K562 (cell line): ENCODE results near the gene PTPRO. TPM values are rescaled to one million over a fixed set of nuclear protein-coding genes. Genes with fewer than 3 reads are reported as not detected.

ENCODE experiments used
- ATAC-seq: fragments of 200-7000 bp; cut with Tn5 transposase; 3 replicates; pipeline ENCODE4 v1.9.1; 2020; ENCODE audit warnings: moderate library complexity
- BruUV-seq: library from RNA; stranded (reverse); fragments of 400-500 nt; replicated peaks from 2 replicates; lab custom pipeline; 2021; lab: Mats Ljungman, UMichigan
- CTCF ChIA-PET: fragments of 300-600 bp; formaldehyde crosslinking; extraction: SDS; loops from one replicate; lab custom pipeline; 2021; ENCODE audit warnings: low intra/inter-chr PET ratio; lab: Yijun Ruan, JAX
- POLR2A ChIA-PET: fragments of 300-600, 350-650 bp; sonication (Branson Sonifier 250); formaldehyde crosslinking; extraction: SDS; loops from one replicate; lab custom pipeline; 2021; ENCODE audit warnings: antibody characterized with exemption, inconsistent platforms; lab: Yijun Ruan, JAX
- DNase-seq, 4 experiments: peaks; one replicate each; pipeline versions ENCODE4 v3.0.0 to v3.0.0-alpha.2; 2011 to 2018; ENCODE audit warnings: low spot score in 3 of 4, mixed read lengths in 3 of 4; ENCODE audit errors: extremely low read depth in 1 of 4
- FAIRE-seq: peaks from 2 replicates; lab custom pipeline; 2011; peaks lifted over from hg19 to GRCh38; lab: Jason Lieb, UNC
- H2AFZ ChIP-seq: 2 replicates; pipeline ENCODE4 v1.6.0; 2011; ENCODE audit warnings: low read depth, low read length, control low read depth, inconsistent platforms
- H3K27ac ChIP-seq: fragments of 200-600 bp; 3 replicates; pipeline ENCODE4 v1.8.0; 2011; ENCODE audit warnings: low read depth, mild to moderate bottlenecking, control low read depth, inconsistent platforms, low read length, moderate library complexity, mixed read lengths; ENCODE audit errors: extremely low read depth
- H3K27me3 ChIP-seq, 2 experiments: fragments of 300-600 bp in 1 of 2; 2 replicates in 1 of 2; 3 replicates in 1 of 2; pipeline versions ENCODE4 v1.6.0 to v1.8.0; 2011; ENCODE audit warnings: inconsistent platforms in 2 of 2, low read length in 2 of 2, mild to moderate bottlenecking in 1 of 2, mixed read lengths in 1 of 2, moderate library complexity in 1 of 2; ENCODE audit not compliant: control insufficient read depth in 2 of 2, insufficient read depth in 2 of 2
- H3K36me3 ChIP-seq: fragments of 300-600 bp; 3 replicates; pipeline ENCODE4 v1.8.0; 2011; ENCODE audit warnings: mild to moderate bottlenecking, low read length, inconsistent platforms; ENCODE audit not compliant: control insufficient read depth, insufficient read depth
- H3K4me1 ChIP-seq, 2 experiments: fragments of 200-600 bp in 1 of 2; replicated peaks in 1 of 2; 2 replicates in 1 of 2; 3 replicates in 1 of 2; pipeline versions ENCODE4 v1.5.1 to v1.8.0; 2011; ENCODE audit warnings: inconsistent platforms in 2 of 2, low read length in 2 of 2, mild to moderate bottlenecking in 1 of 2, mixed read lengths in 1 of 2, moderate library complexity in 1 of 2; ENCODE audit not compliant: control insufficient read depth in 2 of 2, insufficient read depth in 2 of 2
- H3K4me2 ChIP-seq: 2 replicates; pipeline ENCODE4 v1.6.1; 2011; ENCODE audit warnings: low read length, control low read depth, inconsistent platforms, mixed read lengths; ENCODE audit not compliant: insufficient read depth
- H3K4me3 ChIP-seq: fragments of 200-600 bp; sonication (generic), shearing (Covaris generic); 2 replicates; pipeline ENCODE4 v1.5.1; 2016; ENCODE audit warnings: control low read depth, inconsistent platforms
- H3K79me2 ChIP-seq: fragments of 200-600 bp; 3 replicates; pipeline ENCODE4 v1.8.0; 2011; ENCODE audit warnings: low read length, inconsistent platforms; ENCODE audit not compliant: control insufficient read depth, insufficient read depth
- H3K9ac ChIP-seq, 2 experiments: 2 replicates each; pipeline versions ENCODE4 v1.6.0 to v1.6.1; 2011; ENCODE audit warnings: low read depth in 2 of 2, low read length in 2 of 2, control low read depth in 1 of 2, inconsistent platforms in 1 of 2, mild to moderate bottlenecking in 1 of 2, mixed read lengths in 1 of 2; ENCODE audit not compliant: insufficient read depth in 1 of 2
- H3K9me1 ChIP-seq: one replicate; pipeline ENCODE4 v1.6.0; 2011; ENCODE audit warnings: inconsistent platforms, mild to moderate bottlenecking, low read length, moderate library complexity; ENCODE audit not compliant: control insufficient read depth, insufficient read depth
- H3K9me3 ChIP-seq: replicated peaks from 2 replicates; pipeline ENCODE4 v1.5.1; 2011; ENCODE audit warnings: low read depth, low read length, inconsistent platforms; ENCODE audit not compliant: control insufficient read depth, insufficient read depth
- H4K20me1 ChIP-seq: replicated peaks from 2 replicates; pipeline ENCODE4 v1.6.1; 2011; ENCODE audit warnings: low read length, inconsistent platforms, mixed read lengths; ENCODE audit not compliant: control insufficient read depth, insufficient read depth
- AFF4 ChIP-seq: sonication (generic); formaldehyde crosslinking; IDR thresholded peaks from 2 replicates; pipeline ENCODE4 v1.8.0; 2023; ENCODE audit warnings: mild to moderate bottlenecking, missing genetic modification reagents
- CSDE1 ChIP-seq, 2 experiments: fragments of 450-650 bp; IDR thresholded peaks; 2 replicates each; pipeline ENCODE4 v1.6.1; 2016; ENCODE audit warnings: mild to moderate bottlenecking in 1 of 2
- EGR1 ChIP-seq: fragments of 450-650 bp; conservative IDR thresholded peaks from 2 replicates; pipeline ENCODE4 v1.6.1; 2017; ENCODE audit warnings: mild to moderate bottlenecking
- HDAC8 ChIP-seq: fragments of 450-650 bp; IDR thresholded peaks from 2 replicates; pipeline ENCODE4 v1.6.1; 2016; ENCODE audit warnings: mild to moderate bottlenecking, missing genetic modification characterization, moderate library complexity, missing compliant biosample characterization
- HMG20A ChIP-seq: fragments of 450-650 bp; formaldehyde crosslinking; conservative IDR thresholded peaks from 2 replicates; pipeline ENCODE4 v1.4.0; 2020; ENCODE audit warnings: mild to moderate bottlenecking, mixed read lengths
- MAZ ChIP-seq, 2 experiments: fragments of 450-650 bp in 1 of 2; sonication (generic) in 1 of 2; formaldehyde crosslinking; IDR thresholded peaks in 1 of 2; conservative IDR thresholded peaks in 1 of 2; 2 replicates each; pipeline versions ENCODE4 v1.4.0 to v1.5.0; 2020; ENCODE audit warnings: mild to moderate bottlenecking in 1 of 2, missing genetic modification reagents in 1 of 2
- MEIS2 ChIP-seq: fragments of 450-650 bp; IDR thresholded peaks from 2 replicates; pipeline ENCODE4 v1.6.1; 2014; ENCODE audit warnings: mild to moderate bottlenecking; ENCODE audit not compliant: partially characterized antibody
- NFE2L1 ChIP-seq: fragments of 450-650 bp; IDR thresholded peaks from 2 replicates; pipeline ENCODE4 v1.6.1; 2016; ENCODE audit warnings: missing genetic modification characterization, low read depth, mild to moderate bottlenecking, missing compliant biosample characterization, moderate library complexity, borderline replicate concordance
- ZEB2 ChIP-seq: fragments of 450-650 bp; IDR thresholded peaks from 2 replicates; pipeline ENCODE4 v1.6.1; 2016
- ZNF584 ChIP-seq: fragments of 200-800 bp; sonication (Bioruptor generic); IDR thresholded peaks from 2 replicates; pipeline ENCODE4 v1.6.1; 2016; ENCODE audit warnings: low read depth, mild to moderate bottlenecking, missing genetic modification characterization, missing compliant biosample characterization
- ZNF589 ChIP-seq: fragments of 200-800 bp; sonication (Bioruptor generic); IDR thresholded peaks from 2 replicates; pipeline ENCODE4 v1.6.1; 2016; ENCODE audit warnings: low read depth, missing genetic modification characterization, missing compliant biosample characterization
- ZNF830 ChIP-seq: fragments of 250-450 bp; sonication (Bioruptor Pico); IDR thresholded peaks from 2 replicates; pipeline ENCODE4 v1.5.0; 2021; ENCODE audit warnings: mild to moderate bottlenecking
- WGBS: fragments of 100-300 bp; shearing (Covaris generic); methylation state at CpG from one replicate; pipeline ENCODE4 v1.1.6; 2016; ENCODE audit warnings: low coverage, mixed read lengths; ENCODE audit not compliant: insufficient coverage; ENCODE audit errors: missing lambda C conversion rate; 5-methylcytosine and 5-hydroxymethylcytosine counted together
- in situ Hi-C: fragments of 300-500 bp; cut with MboI; formaldehyde crosslinking; loops from 4 replicates; pipeline ENCODE4 v1.15.0; 2018; ENCODE audit warnings: inconsistent platforms, mixed read lengths
- intact Hi-C: fragments of 100-400 bp; cut with micrococcal nuclease; formaldehyde crosslinking; loops from 2 replicates; pipeline ENCODE4 v1.14.2; 2022
- polyA plus RNA-seq, 8 experiments: library from polyadenylated mRNA; depleted of rRNA in 4 of 8; stranded (reverse) in 5 of 8; unstranded in 3 of 8; fragments of >200 nt; fragmentation: Nextera tagmentation in 2 of 8; fragmentation: Illumina TruSeq in 1 of 8; extraction: Ambion mirVana in 2 of 8; extraction: Trizol in 1 of 8; gene quantifications; 2 replicates each; pipeline versions ENCODE4 v1.2.1 to v1.2.3, GENCODE V29; 2011 to 2014; ENCODE audit warnings: inconsistent platforms in 1 of 8, missing spikeins in 1 of 8
- total RNA-seq, 7 experiments: library from RNA; depleted of rRNA in 6 of 7; stranded (reverse); fragments of >200 nt in 6 of 7; fragmentation: Illumina TruSeq in 2 of 7; extraction: Trizol in 2 of 7; gene quantifications; 2 replicates each; pipeline versions ENCODE4 v1.2.1 to v1.2.3, GENCODE V29; 2011 to 2021; ENCODE audit warnings: low replicate concordance in 1 of 7

PTPRO gene
- total and polyA plus RNA-seq, 9 of the 15 experiments (the other 6 are each of a cell fraction or from before 2014, with no cell fraction given), result 0.22 TPM; not detected in 8

- no peaks in the 10 kb centered on the region for H3K9me1 ChIP-seq
- DNase-seq, result no peak
- no peaks in the 10 kb centered on the region for H3K9me3 ChIP-seq
- H3K36me3 ChIP-seq, result no peaks in the 10 kb centered on the region
- no peak overlapping the region for H3K4me3 ChIP-seq
- FAIRE-seq, result no peak
- intact Hi-C loops (no loop called here), in situ Hi-C loops (no loop called here)
- H3K4me2 ChIP-seq, result no peak overlapping the region
- no peak for ATAC-seq
- no peak overlapping the region for H3K9ac ChIP-seq
- no peaks in the 10 kb centered on the region for H3K4me1 ChIP-seq
- BruUV-seq, result no TSS peak
- ChIA-PET POLR2A (interaction anchor here (0.6 kb wide), 1 partner anchor 89 kb away, joined by 3 read pairs; no protein-coding TSS in a partner anchor), CTCF (no interaction called here)
- no peak overlapping the region for H2AFZ ChIP-seq
- WGBS, result 0% methylated on average over 3 of the region's 4 CpGs
- TF ChIP-seq CSDE1 (IDR thresholded peaks at IDR 0.05), result no peak
- TF ChIP-seq ZEB2, result no peak
- TF ChIP-seq ZNF584 (CRISPR knock-in tag), result no peak
- no peak for TF ChIP-seq ZNF589
- TF ChIP-seq HDAC8 (tag), result no peak
- no peak for TF ChIP-seq NFE2L1 (tag)
- TF ChIP-seq MAZ (CRISPR knock-in tag; conservative IDR thresholded peaks at IDR 0.05 in 1 of 2, IDR thresholded peaks at IDR 0.05 in 1 of 2), result no peak
- no peak for TF ChIP-seq EGR1
- TF ChIP-seq ZNF830 (CRISPR knock-in tag), result no peak
- no peak for TF ChIP-seq MEIS2
- TF ChIP-seq AFF4, result no peak
- no peak for TF ChIP-seq HMG20A (CRISPR knock-in tag)
- TF ChIP-seq, all 486 proteins: peak for 0
- Histone ChIP-seq H3K79me2 (no peaks in the 10 kb centered on the region), H3K27me3 (no peaks in the 10 kb centered on the region), H3K27ac (no peak overlapping the region), H4K20me1 (no peaks in the 10 kb centered on the region)
Measured at GRCh38 chr12:15368812-15369211, 46.5 kb downstream of the PTPRO start.
